ENCODE measurements around the gene BHMT2.

DNA sequence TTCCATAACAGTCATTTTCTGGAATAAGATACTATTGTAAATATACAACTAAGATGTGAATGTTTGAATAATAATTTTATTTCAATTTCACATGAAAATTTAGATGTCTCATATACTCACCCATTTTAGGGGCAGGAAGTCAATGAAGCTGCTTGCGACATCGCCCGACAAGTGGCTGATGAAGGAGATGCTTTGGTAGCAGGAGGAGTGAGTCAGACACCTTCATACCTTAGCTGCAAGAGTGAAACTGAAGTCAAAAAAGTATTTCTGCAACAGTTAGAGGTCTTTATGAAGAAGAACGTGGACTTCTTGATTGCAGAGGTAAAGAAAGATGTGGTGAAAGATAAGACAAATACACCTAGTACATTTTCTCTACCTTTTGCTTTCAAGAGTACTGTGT lies 50.7 kb downstream of the BHMT2 start:
- TF ChIP-seq, protein P1, sequence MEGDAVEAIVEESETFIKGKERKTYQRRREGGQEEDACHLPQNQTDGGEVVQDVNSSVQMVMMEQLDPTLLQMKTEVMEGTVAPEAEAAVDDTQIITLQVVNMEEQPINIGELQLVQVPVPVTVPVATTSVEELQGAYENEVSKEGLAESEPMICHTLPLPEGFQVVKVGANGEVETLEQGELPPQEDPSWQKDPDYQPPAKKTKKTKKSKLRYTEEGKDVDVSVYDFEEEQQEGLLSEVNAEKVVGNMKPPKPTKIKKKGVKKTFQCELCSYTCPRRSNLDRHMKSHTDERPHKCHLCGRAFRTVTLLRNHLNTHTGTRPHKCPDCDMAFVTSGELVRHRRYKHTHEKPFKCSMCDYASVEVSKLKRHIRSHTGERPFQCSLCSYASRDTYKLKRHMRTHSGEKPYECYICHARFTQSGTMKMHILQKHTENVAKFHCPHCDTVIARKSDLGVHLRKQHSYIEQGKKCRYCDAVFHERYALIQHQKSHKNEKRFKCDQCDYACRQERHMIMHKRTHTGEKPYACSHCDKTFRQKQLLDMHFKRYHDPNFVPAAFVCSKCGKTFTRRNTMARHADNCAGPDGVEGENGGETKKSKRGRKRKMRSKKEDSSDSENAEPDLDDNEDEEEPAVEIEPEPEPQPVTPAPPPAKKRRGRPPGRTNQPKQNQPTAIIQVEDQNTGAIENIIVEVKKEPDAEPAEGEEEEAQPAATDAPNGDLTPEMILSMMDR (IDR thresholded peaks at IDR 0.05): no peak
- TF ChIP-seq POLR2A (IDR thresholded peaks at IDR 0.05) (no peak), EP300 (IDR thresholded peaks at IDR 0.05) (no peak)

Measured in tibial nerve (tissue), 4 donors.